22Rv1 (cell line): ENCODE data around the gene IPO11.

Experiments
- CTCF ChIP-seq: fragments of 450-650 bp; IDR thresholded peaks from 2 replicates; pipeline ENCODE4 v1.5.1; 2017; ENCODE audit warnings: mild to moderate bottlenecking
- ZFX ChIP-seq: fragments of 450-650 bp; IDR thresholded peaks from 2 replicates; pipeline ENCODE4 v1.6.1; 2017; ENCODE audit warnings: antibody characterized with exemption, borderline replicate concordance

- no peak for TF ChIP-seq CTCF
- TF ChIP-seq ZFX, result no peak
These were observed 130.2 kb downstream of the IPO11 start for GRCh38 chr5:62542720-62543119.
